ENCODE data around the gene APBB1. TPM values are rescaled to one million over a fixed set of nuclear protein-coding genes. Genes with fewer than 3 reads are reported as not detected.

The APBB1 gene
- total and polyA plus RNA-seq, 8 donors = 11.4 to 69.3 (median 16.8) TPM

- FAIRE-seq (no peak), DNase-seq (no peak), ATAC-seq (no peak)
- no peak overlapping the region for H3K27ac ChIP-seq
- intact Hi-C loops (cut with DNase I) = loop anchor here in 2 of 3 donors (10.0 kb wide), 2 partner anchors 326 to 356 kb away; no protein-coding TSS in a partner anchor
- H3K4me1 ChIP-seq = peaks cover 0 to 19% (median 9%) of the 10 kb centered on the region in 3 donors
- H3K9me3 ChIP-seq = no peaks in the 10 kb centered on the region
- H3K4me3 ChIP-seq = no peak overlapping the region
- TF ChIP-seq, protein P1, sequence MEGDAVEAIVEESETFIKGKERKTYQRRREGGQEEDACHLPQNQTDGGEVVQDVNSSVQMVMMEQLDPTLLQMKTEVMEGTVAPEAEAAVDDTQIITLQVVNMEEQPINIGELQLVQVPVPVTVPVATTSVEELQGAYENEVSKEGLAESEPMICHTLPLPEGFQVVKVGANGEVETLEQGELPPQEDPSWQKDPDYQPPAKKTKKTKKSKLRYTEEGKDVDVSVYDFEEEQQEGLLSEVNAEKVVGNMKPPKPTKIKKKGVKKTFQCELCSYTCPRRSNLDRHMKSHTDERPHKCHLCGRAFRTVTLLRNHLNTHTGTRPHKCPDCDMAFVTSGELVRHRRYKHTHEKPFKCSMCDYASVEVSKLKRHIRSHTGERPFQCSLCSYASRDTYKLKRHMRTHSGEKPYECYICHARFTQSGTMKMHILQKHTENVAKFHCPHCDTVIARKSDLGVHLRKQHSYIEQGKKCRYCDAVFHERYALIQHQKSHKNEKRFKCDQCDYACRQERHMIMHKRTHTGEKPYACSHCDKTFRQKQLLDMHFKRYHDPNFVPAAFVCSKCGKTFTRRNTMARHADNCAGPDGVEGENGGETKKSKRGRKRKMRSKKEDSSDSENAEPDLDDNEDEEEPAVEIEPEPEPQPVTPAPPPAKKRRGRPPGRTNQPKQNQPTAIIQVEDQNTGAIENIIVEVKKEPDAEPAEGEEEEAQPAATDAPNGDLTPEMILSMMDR (IDR thresholded peaks at IDR 0.05) = no peak
- 74 to 91% methylated on average over 2 of the region's 2 CpGs for WGBS, 2 donors
- no peaks in the 10 kb centered on the region for H3K36me3 ChIP-seq
- H3K27me3 ChIP-seq = no peaks in the 10 kb centered on the region
Measured at GRCh38 chr11:6350486-6350885, 68.4 kb downstream of the APBB1 start.

GRCh38 chr11:6350043-6350442, 68.9 kb downstream of the APBB1 start:
- no peaks in the 10 kb centered on the region for H3K36me3 ChIP-seq
- DNase-seq (no peak), ATAC-seq (no peak), FAIRE-seq (no peak)
- no peaks in the 10 kb centered on the region for H3K9me3 ChIP-seq
- no peaks in the 10 kb centered on the region for H3K27me3 ChIP-seq
- intact Hi-C loops (cut with DNase I) = loop anchor here in 2 of 3 donors (10.0 kb wide), 2 partner anchors 325 to 355 kb away; no protein-coding TSS in a partner anchor
- TF ChIP-seq, protein P1 (IDR thresholded peaks at IDR 0.05) = no peak
- no peak overlapping the region for H3K4me3 ChIP-seq
- H3K27ac ChIP-seq = no peak overlapping the region
- H3K4me1 ChIP-seq = peaks cover 0 to 15% (median 5%) of the 10 kb centered on the region in 3 donors

GRCh38 chr11:6345366-6345765, 73.5 kb downstream of the APBB1 start:
- no peaks in the 10 kb centered on the region for H3K36me3 ChIP-seq
- TF ChIP-seq, protein P1 (IDR thresholded peaks at IDR 0.05) = no peak
- H3K27me3 ChIP-seq = no peaks in the 10 kb centered on the region
- FAIRE-seq (no peak), ATAC-seq (no peak), DNase-seq (no peak)
- H3K9me3 ChIP-seq = no peaks in the 10 kb centered on the region
- 88 to 89% methylated on average over 1 of the region's 1 CpG for WGBS, 2 donors
- intact Hi-C loops (cut with DNase I) = no loop called here
- H3K27ac ChIP-seq = no peak overlapping the region
- H3K4me3 ChIP-seq = no peak overlapping the region
- no peaks in the 10 kb centered on the region for H3K4me1 ChIP-seq

Other genes with a start within 250 kb of the APBB1 start
- not detected for gene OR52B2, start 248.8 kb downstream of the APBB1 start, total RNA-seq
- not detected for gene OR52B2, start 248.8 kb downstream of the APBB1 start, polyA plus RNA-seq
- not detected for gene OR52W1, start 219.9 kb downstream of the APBB1 start, total RNA-seq
- not detected for gene OR52W1, start 219.9 kb downstream of the APBB1 start, polyA plus RNA-seq
- gene C11orf42, start 213.5 kb downstream of the APBB1 start, total RNA-seq = not detected
- not detected for gene C11orf42, start 213.5 kb downstream of the APBB1 start, polyA plus RNA-seq
- 10 to 100 TPM; 13.0 to 28.1 (median 18.4) TPM for gene FHIP1B, start 184.5 kb downstream of the APBB1 start, total RNA-seq
- gene FHIP1B, start 184.5 kb downstream of the APBB1 start, polyA plus RNA-seq = 10 to 100 TPM; 74.3 to 82.9 TPM
- under 1 TPM; 0.12 to 0.28 (median 0.22) TPM for gene CNGA4, start 180.0 kb downstream of the APBB1 start, total RNA-seq
- under 1 TPM; 0.14 to 0.46 TPM for gene CNGA4, start 180.0 kb downstream of the APBB1 start, polyA plus RNA-seq
- 10 to 100 TPM in 2 of 6 donors, 1 to 10 TPM in 4; 1.3 to 19.7 (median 3.1) TPM for gene CCKBR, start 159.3 kb downstream of the APBB1 start, total RNA-seq
- 1 to 10 TPM; 2.5 to 7.7 TPM for gene CCKBR, start 159.3 kb downstream of the APBB1 start, polyA plus RNA-seq
- 10 to 100 TPM in 5 of 6 donors, 1 to 10 TPM in 1; 9.7 to 16.7 (median 14.7) TPM for gene CAVIN3, start 98.6 kb downstream of the APBB1 start, total RNA-seq
- gene CAVIN3, start 98.6 kb downstream of the APBB1 start, polyA plus RNA-seq = 10 to 100 TPM; 20.8 to 28.7 TPM
- 10 to 100 TPM; 19.4 to 32.3 (median 28.4) TPM for gene SMPD1, start 28.6 kb downstream of the APBB1 start, total RNA-seq
- 10 to 100 TPM; 30.6 to 62.0 TPM for gene SMPD1, start 28.6 kb downstream of the APBB1 start, polyA plus RNA-seq
- 1 to 10 TPM in 5 of 6 donors, under 1 TPM in 1; 0.91 to 4.1 (median 1.8) TPM for gene HPX, start 21.9 kb upstream of the APBB1 start, total RNA-seq
- gene HPX, start 21.9 kb upstream of the APBB1 start, polyA plus RNA-seq = 1 to 10 TPM; 4.2 to 5.2 TPM
- 10 to 100 TPM in 1 of 6 donors, 1 to 10 TPM in 5; 5.2 to 13.7 (median 6.8) TPM for gene TRIM3, start 54.8 kb upstream of the APBB1 start, total RNA-seq
- 10 to 100 TPM; 16.5 to 30.8 TPM for gene TRIM3, start 54.8 kb upstream of the APBB1 start, polyA plus RNA-seq
- 10 to 100 TPM; 30.5 to 44.9 (median 35.0) TPM for gene ARFIP2, start 62.2 kb upstream of the APBB1 start, total RNA-seq
- 10 to 100 TPM; 53.7 to 92.0 TPM for gene ARFIP2, start 62.2 kb upstream of the APBB1 start, polyA plus RNA-seq
- 10 to 100 TPM; 11.8 to 20.9 (median 16.1) TPM for gene TIMM10B, start 62.4 kb upstream of the APBB1 start, total RNA-seq
- 10 to 100 TPM in 1 of 2 donors, 1 to 10 TPM in 1; 8.2 to 19.4 TPM for gene TIMM10B, start 62.4 kb upstream of the APBB1 start, polyA plus RNA-seq
- 1 to 10 TPM; 1.9 to 4.3 (median 3.2) TPM for gene DNHD1, start 78.2 kb upstream of the APBB1 start, total RNA-seq
- gene DNHD1, start 78.2 kb upstream of the APBB1 start, polyA plus RNA-seq = 10 to 100 TPM in 1 of 2 donors, 1 to 10 TPM in 1; 9.5 to 11.2 TPM
- gene RRP8, start 184.5 kb upstream of the APBB1 start, total RNA-seq = 10 to 100 TPM in 2 of 6 donors, 1 to 10 TPM in 4; 6.3 to 15.0 (median 8.7) TPM
- 10 to 100 TPM; 16.6 to 25.0 TPM for gene RRP8, start 184.5 kb upstream of the APBB1 start, polyA plus RNA-seq
- 10 to 100 TPM; 47.9 to 90.0 (median 67.4) TPM for gene ILK, start 184.7 kb upstream of the APBB1 start, total RNA-seq
- 100 to 1,000 TPM in 1 of 2 donors, 10 to 100 TPM in 1; 98.5 to 137 TPM for gene ILK, start 184.7 kb upstream of the APBB1 start, polyA plus RNA-seq
- 10 to 100 TPM; 53.5 to 96.7 (median 75.6) TPM for gene TAF10, start 193.1 kb upstream of the APBB1 start, total RNA-seq
- 100 to 1,000 TPM; 116 TPM for gene TAF10, start 193.1 kb upstream of the APBB1 start, polyA plus RNA-seq
- gene TPP1, start 200.3 kb upstream of the APBB1 start, total RNA-seq = 10 to 100 TPM; 19.6 to 88.6 (median 24.6) TPM
- 10 to 100 TPM; 21.0 to 33.0 TPM for gene TPP1, start 200.3 kb upstream of the APBB1 start, polyA plus RNA-seq
- gene DCHS1, start 236.7 kb upstream of the APBB1 start, total RNA-seq = 1 to 10 TPM; 2.3 to 4.1 (median 3.3) TPM
- gene DCHS1, start 236.7 kb upstream of the APBB1 start, polyA plus RNA-seq = 1 to 10 TPM; 4.0 to 4.8 TPM